ENCODE measurements around the gene MTMR6.

Gene MTMR6

GRCh38 chr13:25300861-25301346, 13.6 kb upstream of the MTMR6 start:
- TF ChIP-seq REST (IDR thresholded peaks at IDR 0.05; ENCODE audit: insufficient read depth in 1 of 2, low read depth in 2 of 2, low read length in 2 of 2) = no peak
- no peak for TF ChIP-seq TAF1 (IDR thresholded peaks at IDR 0.05; ENCODE audit: borderline replicate concordance, insufficient read depth, low read length)
- TF ChIP-seq SIN3A (IDR thresholded peaks at IDR 0.05; ENCODE audit: borderline replicate concordance, insufficient read depth, low read length) = no peak
- no peak for TF ChIP-seq FOXP2 (optimal IDR thresholded peaks at IDR 0.05; ENCODE audit: borderline replicate concordance, extremely low read depth, extremely low read length, insufficient read depth)
- TF ChIP-seq POLR2AphosphoS5 (IDR thresholded peaks at IDR 0.05; ENCODE audit: low read depth, low read length) = no peak

GRCh38 chr13:25295701-25296100, 8.4 kb upstream of the MTMR6 start:
- TF ChIP-seq TAF1 (IDR thresholded peaks at IDR 0.05; ENCODE audit: borderline replicate concordance, insufficient read depth, low read length) (no peak), FOXP2 (optimal IDR thresholded peaks at IDR 0.05; ENCODE audit: borderline replicate concordance, extremely low read depth, extremely low read length, insufficient read depth) (no peak), POLR2AphosphoS5 (IDR thresholded peaks at IDR 0.05; ENCODE audit: low read depth, low read length) (no peak), REST (IDR thresholded peaks at IDR 0.05; ENCODE audit: insufficient read depth in 1 of 2, low read depth in 2 of 2, low read length in 2 of 2) (no peak), SIN3A (IDR thresholded peaks at IDR 0.05; ENCODE audit: borderline replicate concordance, insufficient read depth, low read length) (no peak)

- no peak for TF ChIP-seq TAF1 (IDR thresholded peaks at IDR 0.05; ENCODE audit: borderline replicate concordance, insufficient read depth, low read length)
Measured at GRCh38 chr13:25295228-25295627, 7.9 kb upstream of the MTMR6 start.

- no peak for TF ChIP-seq SIN3A (IDR thresholded peaks at IDR 0.05; ENCODE audit: borderline replicate concordance, insufficient read depth, low read length)
- no peak for TF ChIP-seq TAF1 (IDR thresholded peaks at IDR 0.05; ENCODE audit: borderline replicate concordance, insufficient read depth, low read length)
- TF ChIP-seq FOXP2 (optimal IDR thresholded peaks at IDR 0.05; ENCODE audit: borderline replicate concordance, extremely low read depth, extremely low read length, insufficient read depth) = no peak
- no peak for TF ChIP-seq POLR2AphosphoS5 (IDR thresholded peaks at IDR 0.05; ENCODE audit: low read depth, low read length)
- TF ChIP-seq REST (IDR thresholded peaks at IDR 0.05; ENCODE audit: insufficient read depth in 1 of 2, low read depth in 2 of 2, low read length in 2 of 2) = no peak
Measured at GRCh38 chr13:25292301-25292700, 5.0 kb upstream of the MTMR6 start.

GRCh38 chr13:25291691-25292090, 4.4 kb upstream of the MTMR6 start:
- TF ChIP-seq SIN3A (IDR thresholded peaks at IDR 0.05; ENCODE audit: borderline replicate concordance, insufficient read depth, low read length) (no peak), TAF1 (IDR thresholded peaks at IDR 0.05; ENCODE audit: borderline replicate concordance, insufficient read depth, low read length) (no peak), POLR2AphosphoS5 (IDR thresholded peaks at IDR 0.05; ENCODE audit: low read depth, low read length) (no peak), FOXP2 (optimal IDR thresholded peaks at IDR 0.05; ENCODE audit: borderline replicate concordance, extremely low read depth, extremely low read length, insufficient read depth) (no peak), REST (IDR thresholded peaks at IDR 0.05; ENCODE audit: insufficient read depth in 1 of 2, low read depth in 2 of 2, low read length in 2 of 2) (no peak)
